DMS79 (cell line): Measurements from ENCODE around the gene MYPN.
"Not testable (repeated sequence)": the region's sequence is repeated elsewhere in the genome, so short reads cannot be mapped to it uniquely, and the experiment has no call there.

Experiments
- DNase-seq: peaks from one replicate; lab custom pipeline; 2025; lab: John Stamatoyannopoulos, UW

Gene MYPN

GRCh38 chr10:68172324-68172723 is 63.0 kb downstream of the MYPN start:
- no peak for DNase-seq

DNA sequence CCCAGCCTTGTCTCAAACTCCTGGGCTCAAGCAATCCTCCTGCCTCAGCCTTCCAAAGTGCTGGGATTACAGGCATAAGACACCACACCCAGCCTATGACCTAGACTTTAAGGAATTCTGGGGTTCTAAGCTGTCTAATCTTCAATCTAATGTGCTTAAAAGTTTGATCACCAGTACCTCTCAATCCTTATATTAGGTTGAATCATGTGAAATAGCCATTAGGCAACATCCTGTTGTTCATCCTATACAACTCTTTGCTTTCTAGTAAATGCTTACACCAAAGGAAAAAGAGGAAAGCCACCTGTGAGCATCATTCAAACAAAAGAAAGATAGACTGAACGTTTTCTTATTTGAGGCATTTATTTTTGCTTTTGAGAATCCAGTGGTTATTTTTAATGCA is 66.7 kb downstream of the MYPN start:
- DNase-seq = no peak

DNA sequence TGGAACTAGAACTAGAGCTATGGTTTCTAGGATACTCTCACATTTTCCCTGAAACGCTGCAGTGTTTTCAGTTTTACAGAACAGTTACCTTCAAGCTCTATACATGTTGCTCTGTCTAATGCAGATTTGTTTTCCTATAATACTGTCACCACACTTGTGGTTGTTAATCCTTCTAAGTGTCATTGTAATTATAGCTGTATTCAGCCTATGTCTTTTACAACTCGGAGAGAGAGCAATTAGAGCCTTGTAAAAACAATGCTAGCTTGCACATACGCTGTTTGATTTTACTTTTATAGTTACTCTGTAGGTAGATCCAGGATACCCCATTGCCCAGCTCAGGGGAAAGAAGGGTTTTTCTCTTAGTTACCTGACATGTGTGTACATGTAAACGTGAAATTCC is 67.5 kb downstream of the MYPN start:
- no peak for DNase-seq

DNA sequence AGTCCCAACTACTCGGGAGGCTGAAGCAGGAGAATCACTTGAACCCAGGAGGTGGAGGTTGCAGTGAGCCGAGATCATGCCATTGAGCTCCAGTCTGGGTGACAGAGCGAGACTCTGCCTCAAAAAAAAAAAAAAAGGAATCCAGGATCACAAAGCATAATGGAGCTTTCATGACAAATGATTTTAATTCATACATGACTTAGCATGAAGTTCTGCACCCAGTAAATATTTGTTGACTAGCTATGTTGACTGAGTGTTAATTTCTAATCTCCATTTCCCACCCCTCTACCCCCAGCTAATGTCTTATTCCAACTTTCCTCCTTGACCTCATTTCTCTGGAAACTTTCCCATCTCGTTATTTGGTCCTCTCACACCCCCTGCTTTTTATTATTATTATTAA is 69.3 kb downstream of the MYPN start:
- DNase-seq = no peak

GRCh38 chr10:68179016-68179415 is 69.7 kb downstream of the MYPN start:
- no peak for DNase-seq

DNA sequence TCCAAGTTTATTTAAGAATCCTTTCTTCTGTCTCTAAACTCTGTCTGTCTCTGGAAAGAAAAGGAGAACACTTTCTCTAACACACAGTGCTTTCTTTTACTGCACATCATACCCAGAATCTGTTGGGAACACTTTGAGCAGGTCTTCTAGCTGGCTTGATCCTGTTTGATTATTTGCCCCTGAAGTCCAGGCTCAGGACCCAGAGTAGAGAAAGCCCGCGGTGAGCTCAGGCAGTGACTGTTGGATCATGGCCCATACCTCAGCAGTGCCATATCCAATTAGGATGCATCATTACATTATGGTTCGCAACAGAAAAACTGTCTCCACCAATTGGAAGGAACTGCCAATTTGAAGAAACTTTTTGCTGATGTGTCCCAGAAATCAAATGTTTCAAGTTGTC is 71.2 kb downstream of the MYPN start:
- DNase-seq = no peak

- no peak for DNase-seq
These were observed 75.3 kb downstream of the MYPN start for GRCh38 chr10:68184546-68184945.

- DNase-seq = no peak
These were observed 75.8 kb downstream of the MYPN start for GRCh38 chr10:68185085-68185484.

GRCh38 chr10:68188835-68189234 is 79.5 kb downstream of the MYPN start:
- DNase-seq = no peak

- DNase-seq = no peak
These were observed 82.8 kb downstream of the MYPN start for GRCh38 chr10:68192113-68192512.

DNA sequence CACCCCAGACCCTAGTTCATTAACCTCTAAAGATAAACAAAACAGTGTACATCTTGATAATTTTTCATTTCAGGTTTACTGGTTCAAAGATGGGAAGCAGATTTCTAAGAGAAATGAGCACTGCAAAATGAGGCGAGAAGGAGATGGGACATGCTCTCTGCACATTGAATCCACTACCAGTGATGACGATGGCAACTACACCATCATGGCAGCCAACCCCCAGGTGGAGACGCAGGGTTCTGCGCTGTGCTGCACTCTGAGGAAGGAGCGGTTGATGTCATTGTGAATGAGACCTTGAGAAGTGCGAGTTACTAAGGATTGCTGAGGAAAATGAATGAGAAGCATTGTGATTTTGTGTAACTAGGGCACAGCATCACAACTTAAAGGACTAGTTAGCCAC is 85.0 kb downstream of the MYPN start:
- DNase-seq = no peak

- not testable (repeated sequence) for DNase-seq
These were observed 86.5 kb downstream of the MYPN start for GRCh38 chr10:68195776-68196175.

- DNase-seq = no peak
These were observed 87.4 kb downstream of the MYPN start for GRCh38 chr10:68196701-68197100.

GRCh38 chr10:68202960-68203353 is 93.7 kb downstream of the MYPN start:
- DNase-seq = no peak

- no peak for DNase-seq
These were observed 99.2 kb downstream of the MYPN start for GRCh38 chr10:68208424-68209042.

GRCh38 chr10:68211669-68212068 is 102.4 kb downstream of the MYPN start:
- no peak for DNase-seq

GRCh38 chr10:68212721-68213352 is 103.5 kb downstream of the MYPN start:
- no peak for DNase-seq

- no peak for DNase-seq
These were observed 109.5 kb downstream of the MYPN start for GRCh38 chr10:68218786-68219185.

GRCh38 chr10:68221196-68221595 is 111.9 kb downstream of the MYPN start:
- DNase-seq = no peak

- no peak for DNase-seq
These were observed 113.1 kb downstream of the MYPN start for GRCh38 chr10:68222391-68222790.

DNA sequence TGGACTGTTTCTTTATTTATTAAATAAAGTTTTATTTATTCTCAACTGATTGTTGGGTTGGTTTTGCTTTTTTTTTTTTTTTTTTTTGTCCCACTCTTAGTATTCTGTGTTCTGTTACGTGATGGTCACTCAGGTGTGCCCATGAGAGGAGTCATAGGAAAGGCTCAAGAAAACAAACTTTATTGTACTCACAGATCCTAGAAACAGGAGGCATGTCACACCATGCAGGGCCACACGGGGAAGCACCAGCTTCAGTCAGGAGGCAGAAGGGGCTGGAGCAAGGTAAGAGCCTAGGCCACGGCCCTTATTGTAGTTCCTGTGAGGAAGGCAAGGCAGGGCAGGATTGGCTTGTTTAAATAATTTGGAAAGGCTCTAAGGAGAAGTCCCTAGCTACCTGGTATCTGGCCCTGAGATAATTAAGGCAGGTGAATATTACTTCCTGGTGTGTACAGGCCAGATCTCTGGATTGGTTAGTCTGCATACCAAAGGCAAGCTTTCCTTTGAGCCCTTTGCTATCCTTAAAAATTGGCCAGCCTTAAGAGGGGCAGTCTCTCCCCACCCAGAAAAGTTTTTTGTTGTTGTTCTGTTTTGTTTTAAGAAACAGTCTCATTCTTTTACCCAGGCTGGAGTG is 114.4 kb downstream of the MYPN start:
- no peak for DNase-seq

GRCh38 chr10:68224810-68225209 is 115.5 kb downstream of the MYPN start:
- DNase-seq = no peak

- DNase-seq = no peak
These were observed 121.0 kb downstream of the MYPN start for GRCh38 chr10:68230268-68230667.
